SU-DHL-6 (cell line): ENCODE results near the gene OR2A12.

ENCODE experiments used
- H2AFZ ChIP-seq: fragments of 200-600 bp; sonication (generic); 2 replicates; pipeline ENCODE4 v1.6.1; 2014; ENCODE audit warnings: low read depth, mild to moderate bottlenecking, moderate library complexity, mixed read lengths, antibody characterized with exemption, low read length; ENCODE audit not compliant: severe bottlenecking
- H3F3A ChIP-seq: fragments of 200-600 bp; shearing (Covaris generic); 2 replicates; pipeline ENCODE4 v1.6.0; 2016; ENCODE audit warnings: antibody characterized with exemption, mild to moderate bottlenecking; ENCODE audit not compliant: insufficient read depth
- H3K27ac ChIP-seq: fragments of 200-600 bp; sonication (generic); 2 replicates; pipeline ENCODE4 v1.5.1; 2016; ENCODE audit warnings: low read depth, mild to moderate bottlenecking, low read length, moderate library complexity, mixed read lengths
- H3K27me3 ChIP-seq: fragments of 200-600 bp; sonication (generic), shearing (Covaris generic); 2 replicates; pipeline ENCODE4 v1.6.0; 2014; ENCODE audit warnings: mild to moderate bottlenecking, low read length
- H3K36me3 ChIP-seq: fragments of 200-600 bp; sonication (generic); 2 replicates; pipeline ENCODE4 v1.6.1; 2014; ENCODE audit warnings: mild to moderate bottlenecking, low read length, mixed read lengths
- H3K4me2 ChIP-seq: fragments of 300-600, 200-600 bp; shearing (Covaris generic), sonication (generic); 2 replicates; pipeline ENCODE4 v1.6.0; 2014; ENCODE audit warnings: low read length, low read depth, mild to moderate bottlenecking; ENCODE audit not compliant: poor library complexity, severe bottlenecking
- H3K4me3 ChIP-seq: fragments of 200-600 bp; sonication (generic); 2 replicates; pipeline ENCODE4 v1.5.1; 2014; ENCODE audit warnings: antibody characterized with exemption, low read length, mild to moderate bottlenecking, mixed read lengths; ENCODE audit not compliant: insufficient read depth, poor library complexity, severe bottlenecking
- H3K79me2 ChIP-seq: fragments of 200-600 bp; sonication (generic); 2 replicates; pipeline ENCODE4 v1.6.1; 2014; ENCODE audit warnings: mild to moderate bottlenecking, low read length, moderate library complexity; ENCODE audit not compliant: insufficient read depth
- H3K9ac ChIP-seq: fragments of 200-600 bp; sonication (generic); 2 replicates; pipeline ENCODE4 v1.7.0; 2014; ENCODE audit warnings: mild to moderate bottlenecking, low read length
- H3K9me2 ChIP-seq: fragments of 200-600 bp; sonication (generic); replicated peaks from 2 replicates; pipeline ENCODE4 v1.6.1; 2014; ENCODE audit warnings: low read length; ENCODE audit not compliant: insufficient read depth
- H3K9me3 ChIP-seq: fragments of 200-600 bp; sonication (generic); 2 replicates; pipeline ENCODE4 v1.6.1; 2014; ENCODE audit warnings: low read length, mixed read lengths; ENCODE audit not compliant: insufficient read depth
- H4K20me1 ChIP-seq: fragments of 200-600 bp; sonication (generic); 2 replicates; pipeline ENCODE4 v1.6.1; 2014; ENCODE audit warnings: low read depth, mild to moderate bottlenecking, antibody characterized with exemption, low read length, moderate library complexity, mixed read lengths
- EZH2phosphoT487 ChIP-seq: fragments of 200-600 bp; sonication (generic), shearing (Covaris generic); conservative IDR thresholded peaks from 2 replicates; pipeline ENCODE4 v1.6.1; 2018; ENCODE audit warnings: mild to moderate bottlenecking, antibody characterized with exemption, low read length, moderate library complexity, mixed read lengths
- TF ChIP-seq, protein P1 (sequence below): fragments of 200-600 bp; sonication (generic); IDR thresholded peaks from one replicate; pipeline ENCODE4 v1.5.1; 2017; ENCODE audit warnings: antibody characterized with exemption, mild to moderate bottlenecking, low read length, moderate library complexity; ENCODE audit not compliant: insufficient read depth, poor library complexity, severe bottlenecking

Gene OR2A12

DNA sequence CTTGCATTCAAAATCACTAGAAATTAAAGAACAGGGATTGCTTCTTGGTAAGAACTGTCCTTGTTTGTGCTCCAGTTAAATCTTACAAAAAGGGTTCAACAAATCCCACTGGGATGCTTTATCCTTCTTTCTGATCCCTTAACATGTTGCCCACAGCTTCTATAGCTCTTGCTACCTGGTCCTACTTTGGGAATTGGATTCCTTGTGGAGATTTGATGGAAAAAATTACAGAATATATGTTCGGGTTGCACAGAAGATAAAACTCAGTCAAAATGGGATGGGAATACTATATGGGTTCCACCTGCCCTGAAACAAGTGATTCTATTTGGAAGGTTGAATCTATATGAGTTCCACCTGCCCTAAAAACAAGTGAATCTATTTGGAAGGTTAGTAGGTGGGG lies 16.6 kb upstream of the OR2A12 start, which contains the start of gene OR2A25:
Gene OR2A25, plus strand, starts transcription at position 301 of the 400 bp plus-strand sequence. CDS start 4,409 bp downstream, outside the sequence.
- no peaks in the 10 kb centered on the region for H3K9me3 ChIP-seq
- no peaks in the 10 kb centered on the region for H3F3A ChIP-seq
- no peak within 1 kb of the TSS for H3K4me2 ChIP-seq
- no peaks in the 10 kb centered on the region for H3K9me2 ChIP-seq
- TF ChIP-seq, protein P1, sequence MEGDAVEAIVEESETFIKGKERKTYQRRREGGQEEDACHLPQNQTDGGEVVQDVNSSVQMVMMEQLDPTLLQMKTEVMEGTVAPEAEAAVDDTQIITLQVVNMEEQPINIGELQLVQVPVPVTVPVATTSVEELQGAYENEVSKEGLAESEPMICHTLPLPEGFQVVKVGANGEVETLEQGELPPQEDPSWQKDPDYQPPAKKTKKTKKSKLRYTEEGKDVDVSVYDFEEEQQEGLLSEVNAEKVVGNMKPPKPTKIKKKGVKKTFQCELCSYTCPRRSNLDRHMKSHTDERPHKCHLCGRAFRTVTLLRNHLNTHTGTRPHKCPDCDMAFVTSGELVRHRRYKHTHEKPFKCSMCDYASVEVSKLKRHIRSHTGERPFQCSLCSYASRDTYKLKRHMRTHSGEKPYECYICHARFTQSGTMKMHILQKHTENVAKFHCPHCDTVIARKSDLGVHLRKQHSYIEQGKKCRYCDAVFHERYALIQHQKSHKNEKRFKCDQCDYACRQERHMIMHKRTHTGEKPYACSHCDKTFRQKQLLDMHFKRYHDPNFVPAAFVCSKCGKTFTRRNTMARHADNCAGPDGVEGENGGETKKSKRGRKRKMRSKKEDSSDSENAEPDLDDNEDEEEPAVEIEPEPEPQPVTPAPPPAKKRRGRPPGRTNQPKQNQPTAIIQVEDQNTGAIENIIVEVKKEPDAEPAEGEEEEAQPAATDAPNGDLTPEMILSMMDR: no peak
- no peak for TF ChIP-seq EZH2phosphoT487
- no peaks in the 10 kb centered on the region for H4K20me1 ChIP-seq
- H3K27me3 ChIP-seq: no peaks in the 10 kb centered on the region
- no peak within 1 kb of the TSS for H3K27ac ChIP-seq
- no peak within 1 kb of the TSS for H3K9ac ChIP-seq
- no peak within 1 kb of the TSS for H3K4me3 ChIP-seq
- no peaks in the 10 kb centered on the region for H3K79me2 ChIP-seq
- no peaks in the 10 kb centered on the region for H3K36me3 ChIP-seq
- H2AFZ ChIP-seq: no peak within 1 kb of the TSS

GRCh38 chr7:144069953-144070352 lies 16.1 kb upstream of the OR2A12 start:
- H3K27ac ChIP-seq: no peak overlapping the region
- H3F3A ChIP-seq: no peaks in the 10 kb centered on the region
- H2AFZ ChIP-seq: no peak overlapping the region
- H3K36me3 ChIP-seq: no peaks in the 10 kb centered on the region
- H3K79me2 ChIP-seq: no peaks in the 10 kb centered on the region
- no peaks in the 10 kb centered on the region for H3K27me3 ChIP-seq
- H3K9me3 ChIP-seq: no peaks in the 10 kb centered on the region
- H3K9ac ChIP-seq: no peak overlapping the region
- no peak overlapping the region for H3K4me2 ChIP-seq
- TF ChIP-seq, protein P1: no peak
- TF ChIP-seq EZH2phosphoT487: no peak
- no peak overlapping the region for H3K4me3 ChIP-seq
- no peaks in the 10 kb centered on the region for H3K9me2 ChIP-seq
- no peaks in the 10 kb centered on the region for H4K20me1 ChIP-seq

GRCh38 chr7:144074374-144074773 lies 11.7 kb upstream of the OR2A12 start:
- H3F3A ChIP-seq: no peaks in the 10 kb centered on the region
- no peak overlapping the region for H3K9ac ChIP-seq
- no peaks in the 10 kb centered on the region for H3K79me2 ChIP-seq
- H3K9me2 ChIP-seq: no peaks in the 10 kb centered on the region
- H3K27ac ChIP-seq: no peak overlapping the region
- H4K20me1 ChIP-seq: no peaks in the 10 kb centered on the region
- no peak overlapping the region for H3K4me3 ChIP-seq
- H3K4me2 ChIP-seq: no peak overlapping the region
- TF ChIP-seq, protein P1: no peak
- TF ChIP-seq EZH2phosphoT487: no peak
- H3K36me3 ChIP-seq: no peaks in the 10 kb centered on the region
- no peaks in the 10 kb centered on the region for H3K27me3 ChIP-seq
- no peaks in the 10 kb centered on the region for H3K9me3 ChIP-seq
- no peak overlapping the region for H2AFZ ChIP-seq
